ENCODE data around the gene HS3ST6. TPM values are rescaled to one million over a fixed set of nuclear protein-coding genes. Genes with fewer than 3 reads are reported as not detected.
A peak's percentile ranks its signal among the peaks of the same experiment; 100 is the strongest.

Gene HS3ST6
- total and polyA plus RNA-seq, 9 of the 15 experiments (the other 6 are each of a cell fraction or from before 2014, with no cell fraction given), result not detected

DNA sequence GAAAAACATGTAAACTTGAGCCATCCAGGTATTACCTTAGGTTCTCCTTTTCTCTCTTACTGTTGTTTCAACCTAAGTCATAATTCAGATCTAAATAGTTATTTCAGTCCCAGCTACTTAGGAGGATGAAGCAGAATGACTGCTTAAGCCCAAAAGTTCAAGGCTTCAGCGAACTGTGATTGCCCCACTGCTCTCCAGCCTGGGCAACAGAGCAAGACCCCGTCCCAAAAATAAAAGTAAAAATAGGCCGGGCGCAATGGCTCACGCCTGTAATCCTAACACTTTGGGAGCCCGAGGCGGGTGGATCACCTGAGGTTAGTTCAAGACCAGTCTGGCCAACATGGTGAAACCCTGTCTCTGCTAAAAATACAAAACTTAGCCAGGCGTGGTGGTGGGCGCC is 55.8 kb downstream of the HS3ST6 start:
- Histone ChIP-seq H3K4me1 (replicated peaks in 1 of 2; ENCODE audit: control insufficient read depth in 2 of 2, insufficient read depth in 2 of 2, low read length in 2 of 2) (no peaks in the 10 kb centered on the region), H3K79me2 (ENCODE audit: control insufficient read depth, insufficient read depth, low read length) (peaks cover 43% of the 10 kb centered on the region), H3K9me1 (ENCODE audit: control insufficient read depth, insufficient read depth, low read length) (no peaks in the 10 kb centered on the region), H3K27ac (ENCODE audit: extremely low read depth, low read depth, low read length) (no peak overlapping the region), H3K36me3 (ENCODE audit: control insufficient read depth, insufficient read depth, low read length) (peaks cover 65% of the 10 kb centered on the region), H3K4me3 (no peak overlapping the region), H3K9me3 (replicated peaks; ENCODE audit: control insufficient read depth, insufficient read depth, low read depth, low read length) (no peaks in the 10 kb centered on the region), H3K27me3 (ENCODE audit: control insufficient read depth in 2 of 2, insufficient read depth in 2 of 2, low read length in 2 of 2) (no peaks in the 10 kb centered on the region), H2AFZ (ENCODE audit: low read depth, low read length) (no peak overlapping the region), H3K9ac (ENCODE audit: insufficient read depth in 1 of 2, low read depth in 2 of 2, low read length in 2 of 2) (no peak overlapping the region), H3K4me2 (ENCODE audit: insufficient read depth, low read length) (no peak overlapping the region), H4K20me1 (replicated peaks; ENCODE audit: control insufficient read depth, insufficient read depth, low read length) (no peaks in the 10 kb centered on the region)
- DNase-seq (ENCODE audit: extremely low read depth in 1 of 4, low spot score in 3 of 4) (no peak), ATAC-seq (no peak), FAIRE-seq (no peak)
- ChIA-PET CTCF (ENCODE audit: low intra/inter-chr PET ratio) (interaction anchor here (3.1 kb wide), 1 partner anchor 67 kb away, joined by 51 read pairs; no protein-coding TSS in a partner anchor), POLR2A (interaction anchor here (1.0 kb wide), 1 partner anchor 102 kb away, joined by 3 read pairs; the partner anchor contains the start of gene RPS2)
- WGBS (ENCODE audit: insufficient coverage, low coverage, missing lambda C conversion rate), result 91% methylated on average over 5 of the region's 9 CpGs
- intact Hi-C loops (cut with micrococcal nuclease), result no loop called here
- no peak for TF ChIP-seq BCL6 (CRISPR knock-in tag; IDR thresholded peaks at IDR 0.05)
- peak; percentile 63 for TF ChIP-seq ZNF121 (CRISPR knock-in tag; conservative IDR thresholded peaks at IDR 0.05)
- in situ Hi-C loops (cut with MboI), result no loop called here
- no TSS peak for BruUV-seq (replicated peaks)

DNA sequence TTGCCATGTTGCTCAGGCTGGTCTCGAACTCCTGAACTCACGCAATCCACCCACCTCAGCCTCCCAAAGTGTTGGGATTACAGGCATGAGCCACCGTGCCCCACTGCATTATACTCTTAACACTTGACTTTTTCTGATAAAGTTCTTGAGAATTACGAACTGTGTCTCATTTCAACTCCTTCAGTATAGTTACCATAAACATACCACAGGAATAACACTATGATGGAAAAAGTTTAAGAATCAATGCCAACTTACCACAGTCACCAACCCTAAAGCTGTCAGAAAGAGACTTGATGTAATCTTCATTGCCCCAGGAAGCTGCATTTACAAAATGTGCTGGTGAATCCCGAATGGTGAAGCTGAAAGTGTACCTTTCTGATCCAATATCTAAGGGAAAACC is 56.5 kb downstream of the HS3ST6 start:
- intact Hi-C loops (cut with micrococcal nuclease), result no loop called here
- Histone ChIP-seq H3K9me3 (replicated peaks; ENCODE audit: control insufficient read depth, insufficient read depth, low read depth, low read length) (no peaks in the 10 kb centered on the region), H3K79me2 (ENCODE audit: control insufficient read depth, insufficient read depth, low read length) (peaks cover 38% of the 10 kb centered on the region), H4K20me1 (replicated peaks; ENCODE audit: control insufficient read depth, insufficient read depth, low read length) (no peaks in the 10 kb centered on the region), H3K4me3 (no peak overlapping the region), H3K9me1 (ENCODE audit: control insufficient read depth, insufficient read depth, low read length) (no peaks in the 10 kb centered on the region), H3K27ac (ENCODE audit: extremely low read depth, low read depth, low read length) (no peak overlapping the region), H3K27me3 (ENCODE audit: control insufficient read depth in 2 of 2, insufficient read depth in 2 of 2, low read length in 2 of 2) (no peaks in the 10 kb centered on the region), H3K4me1 (replicated peaks in 1 of 2; ENCODE audit: control insufficient read depth in 2 of 2, insufficient read depth in 2 of 2, low read length in 2 of 2) (no peaks in the 10 kb centered on the region), H3K9ac (ENCODE audit: insufficient read depth in 1 of 2, low read depth in 2 of 2, low read length in 2 of 2) (no peak overlapping the region), H3K4me2 (ENCODE audit: insufficient read depth, low read length) (no peak overlapping the region), H2AFZ (ENCODE audit: low read depth, low read length) (no peak overlapping the region), H3K36me3 (ENCODE audit: control insufficient read depth, insufficient read depth, low read length) (peaks cover 71% of the 10 kb centered on the region)
- ATAC-seq (no peak), DNase-seq (ENCODE audit: extremely low read depth in 1 of 4, low spot score in 3 of 4) (no peak), FAIRE-seq (no peak)
- WGBS (ENCODE audit: insufficient coverage, low coverage, missing lambda C conversion rate), result 94% methylated on average over 5 of the region's 5 CpGs
- BruUV-seq (replicated peaks), result no TSS peak
- in situ Hi-C loops (cut with MboI), result no loop called here
- ChIA-PET POLR2A (interaction anchor here (0.6 to 1.0 kb wide), 2 partner anchors 103 to 113 kb away, joined by 3 read pairs; partner anchors contain the start of gene RPS2), CTCF (ENCODE audit: low intra/inter-chr PET ratio) (interaction anchor here (3.1 kb wide), 1 partner anchor 68 kb away, joined by 51 read pairs; no protein-coding TSS in a partner anchor)
- TF ChIP-seq ZNF146 (CRISPR knock-in tag; IDR thresholded peaks at IDR 0.05; ENCODE audit: unreplicated experiment) (no peak), PTTG1 (tag; IDR thresholded peaks at IDR 0.05; ENCODE audit: low read depth) (no peak), RBM25 (IDR thresholded peaks at IDR 0.05; ENCODE audit: low read depth, low read length, severe bottlenecking) (no peak), NBN (IDR thresholded peaks at IDR 0.05; ENCODE audit: low read depth) (no peak), ZEB2 (IDR thresholded peaks at IDR 0.05) (no peak), ZNF780A (CRISPR knock-in tag; IDR thresholded peaks at IDR 0.05) (no peak), RFX7 (CRISPR knock-in tag; IDR thresholded peaks at IDR 0.05) (no peak), CHCHD3 (CRISPR knock-in tag; IDR thresholded peaks at IDR 0.05) (no peak), TCFL5 (CRISPR knock-in tag; conservative IDR thresholded peaks at IDR 0.05) (no peak), NCOA4 (IDR thresholded peaks at IDR 0.05; ENCODE audit: partially characterized antibody) (no peak)
- TF ChIP-seq, protein P1, sequence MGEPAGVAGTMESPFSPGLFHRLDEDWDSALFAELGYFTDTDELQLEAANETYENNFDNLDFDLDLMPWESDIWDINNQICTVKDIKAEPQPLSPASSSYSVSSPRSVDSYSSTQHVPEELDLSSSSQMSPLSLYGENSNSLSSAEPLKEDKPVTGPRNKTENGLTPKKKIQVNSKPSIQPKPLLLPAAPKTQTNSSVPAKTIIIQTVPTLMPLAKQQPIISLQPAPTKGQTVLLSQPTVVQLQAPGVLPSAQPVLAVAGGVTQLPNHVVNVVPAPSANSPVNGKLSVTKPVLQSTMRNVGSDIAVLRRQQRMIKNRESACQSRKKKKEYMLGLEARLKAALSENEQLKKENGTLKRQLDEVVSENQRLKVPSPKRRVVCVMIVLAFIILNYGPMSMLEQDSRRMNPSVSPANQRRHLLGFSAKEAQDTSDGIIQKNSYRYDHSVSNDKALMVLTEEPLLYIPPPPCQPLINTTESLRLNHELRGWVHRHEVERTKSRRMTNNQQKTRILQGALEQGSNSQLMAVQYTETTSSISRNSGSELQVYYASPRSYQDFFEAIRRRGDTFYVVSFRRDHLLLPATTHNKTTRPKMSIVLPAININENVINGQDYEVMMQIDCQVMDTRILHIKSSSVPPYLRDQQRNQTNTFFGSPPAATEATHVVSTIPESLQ (CRISPR knock-in tag; IDR thresholded peaks at IDR 0.05), result no peak
- TF ChIP-seq, protein P2, sequence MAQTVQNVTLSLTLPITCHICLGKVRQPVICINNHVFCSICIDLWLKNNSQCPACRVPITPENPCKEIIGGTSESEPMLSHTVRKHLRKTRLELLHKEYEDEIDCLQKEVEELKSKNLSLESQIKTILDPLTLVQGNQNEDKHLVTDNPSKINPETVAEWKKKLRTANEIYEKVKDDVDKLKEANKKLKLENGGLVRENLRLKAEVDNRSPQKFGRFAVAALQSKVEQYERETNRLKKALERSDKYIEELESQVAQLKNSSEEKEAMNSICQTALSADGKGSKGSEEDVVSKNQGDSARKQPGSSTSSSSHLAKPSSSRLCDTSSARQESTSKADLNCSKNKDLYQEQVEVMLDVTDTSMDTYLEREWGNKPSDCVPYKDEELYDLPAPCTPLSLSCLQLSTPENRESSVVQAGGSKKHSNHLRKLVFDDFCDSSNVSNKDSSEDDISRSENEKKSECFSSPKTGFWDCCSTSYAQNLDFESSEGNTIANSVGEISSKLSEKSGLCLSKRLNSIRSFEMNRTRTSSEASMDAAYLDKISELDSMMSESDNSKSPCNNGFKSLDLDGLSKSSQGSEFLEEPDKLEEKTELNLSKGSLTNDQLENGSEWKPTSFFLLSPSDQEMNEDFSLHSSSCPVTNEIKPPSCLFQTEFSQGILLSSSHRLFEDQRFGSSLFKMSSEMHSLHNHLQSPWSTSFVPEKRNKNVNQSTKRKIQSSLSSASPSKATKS (CRISPR knock-in tag; IDR thresholded peaks at IDR 0.05), result no peak
